Measurements from ENCODE around the gene COX10. TPM values are rescaled to one million over a fixed set of nuclear protein-coding genes. Genes with fewer than 3 reads are reported as not detected.
A peak's percentile ranks its signal among the peaks of the same experiment; 100 is the strongest.
"Not testable (repeated sequence)": the region's sequence is repeated elsewhere in the genome, so short reads cannot be mapped to it uniquely, and the experiment has no call there.

COX10 gene
- total RNA-seq (2014; rRNA removed; shearing (Covaris generic)), result 28.8 and 31.0 TPM in 2 replicates

- peak within 1 kb of the TSS; percentile 90 for H3K4me3 ChIP-seq (ENCODE audit: insufficient read depth, low read depth, low read length)
- H3K36me3 ChIP-seq (replicated peaks; ENCODE audit: control insufficient read depth, insufficient read depth, low read length), result no peaks in the 10 kb centered on the region; the same call in 1 of the 2 replicates
- no peaks in the 10 kb centered on the region for H3K27me3 ChIP-seq (ENCODE audit: control insufficient read depth, insufficient read depth, low read length)
- peak; percentile 90 for DNase-seq
Measured at GRCh38 chr17:14069251-14070021, at the start of gene COX10. Gene COX10, plus strand, starts transcription at chr17:14069504. Its CDS starts 102 bp downstream, at chr17:14069606.

GRCh38 chr17:14021651-14022294 lies 47.5 kb upstream of the COX10 start:
- not testable (repeated sequence) for H3K4me3 ChIP-seq (ENCODE audit: insufficient read depth, low read depth, low read length); H3K27me3 ChIP-seq (ENCODE audit: control insufficient read depth, insufficient read depth, low read length); DNase-seq; H3K36me3 ChIP-seq (replicated peaks; ENCODE audit: control insufficient read depth, insufficient read depth, low read length)

GRCh38 chr17:14029755-14030154 lies 39.5 kb upstream of the COX10 start:
- H3K4me3 ChIP-seq (ENCODE audit: insufficient read depth, low read depth, low read length); DNase-seq; H3K27me3 ChIP-seq (ENCODE audit: control insufficient read depth, insufficient read depth, low read length); H3K36me3 ChIP-seq (replicated peaks; ENCODE audit: control insufficient read depth, insufficient read depth, low read length): not testable (repeated sequence)

- Histone ChIP-seq H3K36me3 (replicated peaks; ENCODE audit: control insufficient read depth, insufficient read depth, low read length) (no peaks in the 10 kb centered on the region; the same call in none of the 2 replicates), H3K4me3 (ENCODE audit: insufficient read depth, low read depth, low read length) (no peak overlapping the region), H3K27me3 (ENCODE audit: control insufficient read depth, insufficient read depth, low read length) (no peaks in the 10 kb centered on the region)
- no peak for DNase-seq
Measured at GRCh38 chr17:14032234-14032633, 37.1 kb upstream of the COX10 start.

DNA sequence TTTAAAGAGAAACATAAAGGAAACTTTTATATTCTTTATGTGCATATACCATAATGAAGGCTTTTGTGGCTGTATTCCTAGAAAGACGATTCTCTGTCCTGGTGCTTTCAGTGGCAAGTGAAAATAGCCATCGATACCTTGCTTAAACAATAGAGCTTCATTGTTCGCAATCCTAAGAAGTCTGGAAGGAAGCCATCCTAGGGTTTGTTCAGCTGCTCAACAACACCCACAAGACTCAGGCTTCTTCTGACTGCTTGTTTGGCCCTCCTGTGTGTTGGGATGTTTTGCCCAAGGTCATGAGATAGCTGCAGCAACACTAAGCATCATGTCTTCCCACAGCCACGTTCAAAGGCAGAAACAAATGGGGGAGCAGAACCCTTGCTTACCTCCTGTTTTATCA lies 36.1 kb upstream of the COX10 start:
- Histone ChIP-seq H3K27me3 (ENCODE audit: control insufficient read depth, insufficient read depth, low read length) (no peaks in the 10 kb centered on the region), H3K4me3 (ENCODE audit: insufficient read depth, low read depth, low read length) (no peak overlapping the region), H3K36me3 (replicated peaks; ENCODE audit: control insufficient read depth, insufficient read depth, low read length) (no peaks in the 10 kb centered on the region; the same call in none of the 2 replicates)
- DNase-seq, result no peak

GRCh38 chr17:14037453-14037852 lies 31.9 kb upstream of the COX10 start:
- no peak for DNase-seq
- Histone ChIP-seq H3K27me3 (ENCODE audit: control insufficient read depth, insufficient read depth, low read length) (no peaks in the 10 kb centered on the region), H3K4me3 (ENCODE audit: insufficient read depth, low read depth, low read length) (no peak overlapping the region), H3K36me3 (replicated peaks; ENCODE audit: control insufficient read depth, insufficient read depth, low read length) (no peaks in the 10 kb centered on the region; the same call in none of the 2 replicates)

GRCh38 chr17:14038206-14038605 lies 31.1 kb upstream of the COX10 start:
- DNase-seq, result no peak
- no peaks in the 10 kb centered on the region; the same call in none of the 2 replicates for H3K36me3 ChIP-seq (replicated peaks; ENCODE audit: control insufficient read depth, insufficient read depth, low read length)
- H3K4me3 ChIP-seq (ENCODE audit: insufficient read depth, low read depth, low read length), result no peak overlapping the region
- no peaks in the 10 kb centered on the region for H3K27me3 ChIP-seq (ENCODE audit: control insufficient read depth, insufficient read depth, low read length)

GRCh38 chr17:14042411-14042810 lies 26.9 kb upstream of the COX10 start:
- no peaks in the 10 kb centered on the region for H3K36me3 ChIP-seq (replicated peaks; ENCODE audit: control insufficient read depth, insufficient read depth, low read length)
- H3K4me3 ChIP-seq (ENCODE audit: insufficient read depth, low read depth, low read length), result no peak overlapping the region
- H3K27me3 ChIP-seq (ENCODE audit: control insufficient read depth, insufficient read depth, low read length), result no peaks in the 10 kb centered on the region
- DNase-seq, result no peak

DNA sequence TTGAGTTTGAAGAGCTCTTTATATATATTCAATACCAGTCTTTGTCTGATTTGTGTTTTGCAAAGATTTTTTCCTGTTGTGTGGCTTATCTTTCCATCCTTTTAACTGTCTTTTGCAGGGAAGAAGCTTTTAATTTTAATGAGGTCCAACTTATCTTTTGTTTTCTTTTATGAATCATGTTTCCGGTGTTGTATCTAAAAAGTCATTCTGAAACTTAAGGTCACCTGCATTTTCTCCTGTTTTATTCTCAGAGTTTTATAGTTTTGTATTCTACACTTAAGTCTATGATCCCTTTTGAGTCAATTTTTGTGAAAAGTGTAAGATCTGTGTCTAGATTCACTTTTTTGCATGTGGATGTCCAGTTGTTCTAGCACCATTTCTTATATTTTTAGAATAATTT lies 24.6 kb upstream of the COX10 start:
- Histone ChIP-seq H3K4me3 (ENCODE audit: insufficient read depth, low read depth, low read length) (no peak overlapping the region), H3K27me3 (ENCODE audit: control insufficient read depth, insufficient read depth, low read length) (no peaks in the 10 kb centered on the region), H3K36me3 (replicated peaks; ENCODE audit: control insufficient read depth, insufficient read depth, low read length) (no peaks in the 10 kb centered on the region)
- no peak for DNase-seq

GRCh38 chr17:14046978-14047377 lies 22.3 kb upstream of the COX10 start:
- Histone ChIP-seq H3K4me3 (ENCODE audit: insufficient read depth, low read depth, low read length) (no peak overlapping the region), H3K36me3 (replicated peaks; ENCODE audit: control insufficient read depth, insufficient read depth, low read length) (no peaks in the 10 kb centered on the region), H3K27me3 (ENCODE audit: control insufficient read depth, insufficient read depth, low read length) (no peaks in the 10 kb centered on the region)
- DNase-seq, result no peak

DNA sequence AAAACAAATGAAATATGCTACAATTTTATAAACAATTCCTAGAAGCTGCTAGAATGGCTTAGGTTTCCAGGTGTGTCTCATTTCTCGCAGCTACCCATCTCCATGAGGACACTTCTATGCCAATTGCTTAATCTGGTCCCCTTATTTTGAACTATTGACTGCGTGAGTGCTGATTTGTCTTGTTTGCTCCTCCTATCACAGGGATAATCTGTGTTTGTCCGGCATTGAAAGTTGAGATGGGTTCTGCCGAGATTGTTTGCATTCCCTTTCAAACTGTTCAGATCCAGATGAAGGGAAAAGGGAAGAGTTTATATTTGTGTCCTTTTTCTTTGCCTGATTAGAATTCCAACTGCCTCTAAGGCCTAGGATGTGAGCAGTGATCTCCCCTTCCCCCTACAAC lies 21.7 kb upstream of the COX10 start:
- H3K36me3 ChIP-seq (replicated peaks; ENCODE audit: control insufficient read depth, insufficient read depth, low read length), result no peaks in the 10 kb centered on the region
- no peaks in the 10 kb centered on the region for H3K27me3 ChIP-seq (ENCODE audit: control insufficient read depth, insufficient read depth, low read length)
- no peak for DNase-seq

GRCh38 chr17:14048169-14048568 lies 21.1 kb upstream of the COX10 start:
- no peaks in the 10 kb centered on the region for H3K27me3 ChIP-seq (ENCODE audit: control insufficient read depth, insufficient read depth, low read length)
- peak; percentile 47 for DNase-seq
- H3K36me3 ChIP-seq (replicated peaks; ENCODE audit: control insufficient read depth, insufficient read depth, low read length), result no peaks in the 10 kb centered on the region
- H3K4me3 ChIP-seq (ENCODE audit: insufficient read depth, low read depth, low read length), result no peak overlapping the region

More for the DNA sequence above, 21.7 kb upstream of the COX10 start:
- H3K4me3 ChIP-seq (ENCODE audit: insufficient read depth, low read depth, low read length), result no peak overlapping the region

DNA sequence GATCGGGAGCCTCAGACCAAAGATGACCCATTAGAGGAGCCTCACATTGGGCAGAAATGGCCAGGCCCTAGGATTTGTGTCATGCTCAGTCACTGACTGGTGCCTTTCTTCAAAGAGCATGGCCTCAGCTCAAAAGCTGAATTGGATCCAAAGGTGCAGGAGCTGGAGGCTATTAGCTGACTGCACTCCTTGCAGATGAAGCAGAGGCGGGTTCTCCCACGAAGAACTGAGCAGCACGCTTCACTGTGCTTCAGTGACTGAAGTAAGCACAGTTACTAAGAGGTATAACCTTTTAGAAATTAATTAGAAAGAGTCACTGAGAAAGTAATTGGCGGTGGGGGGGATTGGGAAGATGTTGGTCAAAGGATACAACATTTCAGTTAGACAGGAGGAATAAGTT lies 18.7 kb upstream of the COX10 start:
- H3K27me3 ChIP-seq (ENCODE audit: control insufficient read depth, insufficient read depth, low read length), result no peaks in the 10 kb centered on the region
- H3K4me3 ChIP-seq (ENCODE audit: insufficient read depth, low read depth, low read length), result no peak overlapping the region
- DNase-seq, result no peak
- H3K36me3 ChIP-seq (replicated peaks; ENCODE audit: control insufficient read depth, insufficient read depth, low read length), result no peaks in the 10 kb centered on the region

- no peak overlapping the region for H3K4me3 ChIP-seq (ENCODE audit: insufficient read depth, low read depth, low read length)
- H3K36me3 ChIP-seq (replicated peaks; ENCODE audit: control insufficient read depth, insufficient read depth, low read length), result no peaks in the 10 kb centered on the region
- no peaks in the 10 kb centered on the region for H3K27me3 ChIP-seq (ENCODE audit: control insufficient read depth, insufficient read depth, low read length)
- DNase-seq, result no peak
Measured at GRCh38 chr17:14051692-14052091, 17.6 kb upstream of the COX10 start.
